Measurements from ENCODE around the gene TCF7L2.

The TCF7L2 gene

GRCh38 chr10:112986544-112987190, 36.6 kb downstream of the TCF7L2 start:
- DNase-seq = no peak
- CTCF ChIA-PET = no interaction called here

GRCh38 chr10:112988839-112989406, 38.9 kb downstream of the TCF7L2 start:
- Mint-ChIP-seq H3K4me3 (no peak overlapping the region), H3K27me3 (peaks cover 97% of the 10 kb centered on the region), H3K9me3 (no peaks in the 10 kb centered on the region), H3K4me1 (no peaks in the 10 kb centered on the region), H3K36me3 (no peaks in the 10 kb centered on the region), H3K27ac (no peak overlapping the region)
- CTCF ChIA-PET = no interaction called here
- no peak for DNase-seq

More at GRCh38 chr10:112986544-112987190, 36.6 kb downstream of the TCF7L2 start:
- no peak overlapping the region for H3K27ac Mint-ChIP-seq
- no peak overlapping the region for H3K4me3 Mint-ChIP-seq
- H3K4me1 Mint-ChIP-seq = peaks cover 3% of the 10 kb centered on the region
- no peaks in the 10 kb centered on the region for H3K36me3 Mint-ChIP-seq
- peaks cover 93% of the 10 kb centered on the region for H3K27me3 Mint-ChIP-seq
- H3K9me3 Mint-ChIP-seq = no peaks in the 10 kb centered on the region

DNA sequence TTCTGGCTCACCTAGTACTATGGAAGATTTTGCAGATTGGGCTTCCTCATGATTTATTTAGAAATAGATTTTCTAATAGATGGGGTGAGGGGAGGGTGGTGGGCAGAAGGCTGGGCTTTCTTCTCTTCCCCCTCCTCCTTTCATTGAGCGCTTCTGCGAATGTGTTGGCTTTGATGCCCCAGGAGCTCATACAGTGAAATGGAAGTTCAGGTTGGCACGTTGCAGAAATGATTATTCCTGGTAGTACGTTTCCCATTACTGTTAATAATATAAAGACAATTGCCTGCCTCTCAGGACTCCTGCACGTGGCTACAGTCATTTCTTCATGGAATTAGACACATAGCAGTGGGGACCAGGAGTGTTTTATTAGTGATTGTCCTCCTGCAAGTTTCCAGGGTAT, 39.8 kb downstream of the TCF7L2 start:
- peaks cover 95% of the 10 kb centered on the region for H3K27me3 Mint-ChIP-seq

GRCh38 chr10:112990271-112990670, 40.2 kb downstream of the TCF7L2 start:
- Mint-ChIP-seq H3K4me3 (no peak overlapping the region), H3K36me3 (no peaks in the 10 kb centered on the region), H3K4me1 (no peaks in the 10 kb centered on the region), H3K27ac (no peak overlapping the region), H3K27me3 (peaks cover 95% of the 10 kb centered on the region), H3K9me3 (no peaks in the 10 kb centered on the region)
- CTCF ChIA-PET = no interaction called here
- DNase-seq = no peak

More for the DNA sequence above, 39.8 kb downstream of the TCF7L2 start:
- Mint-ChIP-seq H3K9me3 (no peaks in the 10 kb centered on the region), H3K36me3 (no peaks in the 10 kb centered on the region), H3K4me1 (no peaks in the 10 kb centered on the region), H3K4me3 (no peak overlapping the region), H3K27ac (no peak overlapping the region)
- CTCF ChIA-PET = no interaction called here
- DNase-seq = no peak

GRCh38 chr10:112991888-112992491, 41.9 kb downstream of the TCF7L2 start:
- DNase-seq = no peak
- H3K27me3 Mint-ChIP-seq = peaks cover 95% of the 10 kb centered on the region
- no peak overlapping the region for H3K4me3 Mint-ChIP-seq
- no peaks in the 10 kb centered on the region for H3K4me1 Mint-ChIP-seq
- no peak overlapping the region for H3K27ac Mint-ChIP-seq
- no peaks in the 10 kb centered on the region for H3K9me3 Mint-ChIP-seq
- H3K36me3 Mint-ChIP-seq = no peaks in the 10 kb centered on the region
- CTCF ChIA-PET = no interaction called here

DNA sequence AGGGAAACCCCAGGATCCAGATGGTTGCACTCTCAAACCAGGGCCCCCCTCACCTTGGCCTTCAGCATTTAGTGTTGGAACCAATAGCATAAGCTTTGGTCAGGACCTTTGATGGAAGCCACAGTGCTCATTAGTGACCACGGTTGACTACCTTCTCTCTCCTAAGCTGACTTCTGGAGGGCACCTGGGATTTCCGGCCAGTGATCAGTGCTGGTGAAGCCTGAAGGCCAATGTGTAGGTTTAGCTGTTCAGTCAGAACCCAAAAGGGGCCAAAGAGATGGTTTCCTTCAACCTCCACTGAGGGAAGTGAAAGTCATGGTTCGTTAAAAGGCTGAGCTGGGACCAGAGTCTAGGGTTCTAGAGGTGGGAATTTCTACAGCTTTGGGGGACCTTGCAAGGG, 46.4 kb downstream of the TCF7L2 start:
- Mint-ChIP-seq H3K27ac (no peak overlapping the region), H3K4me3 (no peak overlapping the region), H3K9me3 (no peaks in the 10 kb centered on the region), H3K36me3 (no peaks in the 10 kb centered on the region), H3K27me3 (peaks cover 93% of the 10 kb centered on the region), H3K4me1 (no peaks in the 10 kb centered on the region)
- CTCF ChIA-PET = no interaction called here
- DNase-seq = no peak

- Mint-ChIP-seq H3K9me3 (no peaks in the 10 kb centered on the region), H3K4me3 (no peak overlapping the region), H3K27me3 (peaks cover 90% of the 10 kb centered on the region), H3K27ac (no peak overlapping the region), H3K4me1 (no peaks in the 10 kb centered on the region), H3K36me3 (no peaks in the 10 kb centered on the region)
- CTCF ChIA-PET = no interaction called here
- no peak for DNase-seq
Observed at GRCh38 chr10:112999102-112999501, 49.1 kb downstream of the TCF7L2 start.

GRCh38 chr10:113000442-113000841, 50.4 kb downstream of the TCF7L2 start:
- no peaks in the 10 kb centered on the region for H3K4me1 Mint-ChIP-seq
- DNase-seq = no peak
- H3K4me3 Mint-ChIP-seq = no peak overlapping the region
- CTCF ChIA-PET = no interaction called here
- H3K36me3 Mint-ChIP-seq = no peaks in the 10 kb centered on the region
- H3K9me3 Mint-ChIP-seq = no peaks in the 10 kb centered on the region
- peaks cover 91% of the 10 kb centered on the region for H3K27me3 Mint-ChIP-seq
- no peak overlapping the region for H3K27ac Mint-ChIP-seq

DNA sequence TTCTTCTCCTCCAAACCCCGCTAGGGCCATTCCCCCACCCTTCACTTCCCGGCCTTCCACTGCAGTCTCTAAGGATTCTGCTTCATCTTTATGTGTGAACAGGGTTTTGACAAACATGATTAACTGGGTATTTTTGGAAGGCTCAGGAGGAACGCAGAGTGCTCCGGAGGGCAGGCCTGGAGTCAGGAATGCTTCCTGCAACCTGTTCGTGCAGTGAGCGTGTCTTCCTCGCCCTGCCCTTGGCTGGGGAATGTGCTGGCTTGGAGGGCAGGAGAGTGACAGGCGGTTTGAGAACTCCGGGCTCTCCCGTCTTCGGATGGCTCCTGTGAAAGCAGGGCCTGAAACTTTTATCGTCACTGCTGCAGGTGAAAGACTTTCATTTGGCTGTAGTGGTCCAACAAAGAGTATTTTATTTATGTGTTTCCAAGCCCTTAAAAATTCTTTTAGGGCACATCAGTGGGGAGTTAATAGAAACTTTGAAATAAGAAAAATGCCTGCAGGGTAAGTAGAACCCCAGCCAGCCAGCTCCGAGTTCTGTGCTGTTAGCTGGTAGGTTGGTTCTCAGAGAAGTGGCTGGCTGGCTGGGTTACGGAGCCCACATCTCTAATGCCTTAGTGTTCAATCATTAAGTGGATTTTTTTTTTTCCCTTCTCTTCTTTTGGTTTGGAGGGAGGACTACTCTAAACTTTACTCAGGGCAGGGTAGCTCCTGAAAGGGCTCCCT, 51.0 kb downstream of the TCF7L2 start:
- Mint-ChIP-seq H3K4me1 (no peaks in the 10 kb centered on the region), H3K9me3 (no peaks in the 10 kb centered on the region), H3K36me3 (no peaks in the 10 kb centered on the region), H3K4me3 (no peak overlapping the region), H3K27ac (no peak overlapping the region), H3K27me3 (peaks cover 91% of the 10 kb centered on the region)
- DNase-seq = no peak
- CTCF ChIA-PET = no interaction called here

DNA sequence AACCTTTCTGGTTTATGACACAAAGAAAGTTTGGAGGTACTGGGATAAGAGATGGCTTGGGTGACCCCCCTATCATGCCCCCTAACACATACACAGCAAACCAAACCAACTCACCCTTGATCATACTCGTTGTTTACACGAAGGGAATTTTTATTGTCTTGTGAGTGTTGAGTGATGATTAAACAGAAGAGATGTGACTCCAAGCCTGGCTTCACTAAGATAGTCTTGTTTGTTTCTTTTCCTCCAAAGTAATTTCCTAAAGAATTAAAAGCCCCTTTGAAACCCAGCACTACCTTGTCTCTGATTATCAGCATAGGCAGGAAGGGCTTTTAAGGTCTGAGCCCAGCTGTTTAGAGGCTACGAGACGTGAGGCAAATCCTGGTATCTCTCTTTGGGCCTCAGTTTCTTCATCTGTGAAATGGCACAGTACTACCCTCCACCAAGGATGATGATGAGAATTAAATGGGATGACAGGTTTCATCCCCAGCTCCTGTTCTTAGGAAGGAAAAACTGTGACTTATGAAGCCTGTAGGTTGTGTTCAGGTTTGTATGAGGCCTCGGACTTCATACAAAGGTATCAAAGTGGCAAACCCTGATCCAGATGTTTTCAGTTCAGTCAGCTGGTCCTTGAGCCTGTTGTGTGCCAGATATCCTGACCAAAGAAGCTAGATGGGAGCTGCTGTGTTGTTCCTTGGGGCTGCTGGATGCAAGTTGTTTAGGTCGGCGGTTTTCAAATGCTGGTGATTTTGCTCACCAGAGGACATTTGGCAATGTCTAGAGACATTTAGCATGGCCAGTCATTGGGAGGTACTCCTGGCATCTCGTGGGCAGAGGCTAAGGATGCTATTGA, 51.8 kb downstream of the TCF7L2 start:
- no peak for DNase-seq
- Mint-ChIP-seq H3K27me3 (peaks cover 91% of the 10 kb centered on the region), H3K27ac (no peak overlapping the region), H3K9me3 (no peaks in the 10 kb centered on the region), H3K4me3 (no peak overlapping the region), H3K36me3 (no peaks in the 10 kb centered on the region), H3K4me1 (peaks cover 6% of the 10 kb centered on the region)
- CTCF ChIA-PET = no interaction called here

- H3K27me3 Mint-ChIP-seq = peaks cover 91% of the 10 kb centered on the region
- H3K4me1 Mint-ChIP-seq = peaks cover 12% of the 10 kb centered on the region
- CTCF ChIA-PET = no interaction called here
- no peaks in the 10 kb centered on the region for H3K9me3 Mint-ChIP-seq
- DNase-seq = no peak
- no peaks in the 10 kb centered on the region for H3K36me3 Mint-ChIP-seq
- H3K4me3 Mint-ChIP-seq = no peak overlapping the region
- no peak overlapping the region for H3K27ac Mint-ChIP-seq
Observed at GRCh38 chr10:113002449-113002777, 52.4 kb downstream of the TCF7L2 start.

DNA sequence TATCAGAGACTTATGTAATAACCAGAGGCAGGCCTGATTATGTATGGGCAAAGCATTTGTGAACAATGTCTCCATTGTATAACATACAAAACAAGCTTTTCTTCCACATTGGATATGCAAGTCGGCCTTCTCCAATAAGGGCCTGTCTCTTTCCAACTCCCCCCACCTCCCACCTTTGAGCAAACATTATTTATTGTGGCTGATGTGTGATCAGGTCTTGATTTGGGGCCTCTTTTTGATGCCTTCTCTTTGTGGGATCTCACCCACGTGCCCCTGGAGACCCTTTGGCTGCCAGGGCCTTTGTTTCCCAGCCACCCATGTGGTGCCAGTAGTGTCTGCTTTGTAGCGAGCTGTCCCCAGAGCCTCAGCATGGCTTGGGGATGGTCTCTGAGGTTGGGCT, 53.0 kb downstream of the TCF7L2 start:
- peaks cover 92% of the 10 kb centered on the region for H3K27me3 Mint-ChIP-seq
- H3K4me1 Mint-ChIP-seq = peaks cover 19% of the 10 kb centered on the region
- no peak for DNase-seq
- H3K9me3 Mint-ChIP-seq = no peaks in the 10 kb centered on the region
- H3K4me3 Mint-ChIP-seq = no peak overlapping the region
- no peaks in the 10 kb centered on the region for H3K36me3 Mint-ChIP-seq
- no peak overlapping the region for H3K27ac Mint-ChIP-seq
- CTCF ChIA-PET = no interaction called here

DNA sequence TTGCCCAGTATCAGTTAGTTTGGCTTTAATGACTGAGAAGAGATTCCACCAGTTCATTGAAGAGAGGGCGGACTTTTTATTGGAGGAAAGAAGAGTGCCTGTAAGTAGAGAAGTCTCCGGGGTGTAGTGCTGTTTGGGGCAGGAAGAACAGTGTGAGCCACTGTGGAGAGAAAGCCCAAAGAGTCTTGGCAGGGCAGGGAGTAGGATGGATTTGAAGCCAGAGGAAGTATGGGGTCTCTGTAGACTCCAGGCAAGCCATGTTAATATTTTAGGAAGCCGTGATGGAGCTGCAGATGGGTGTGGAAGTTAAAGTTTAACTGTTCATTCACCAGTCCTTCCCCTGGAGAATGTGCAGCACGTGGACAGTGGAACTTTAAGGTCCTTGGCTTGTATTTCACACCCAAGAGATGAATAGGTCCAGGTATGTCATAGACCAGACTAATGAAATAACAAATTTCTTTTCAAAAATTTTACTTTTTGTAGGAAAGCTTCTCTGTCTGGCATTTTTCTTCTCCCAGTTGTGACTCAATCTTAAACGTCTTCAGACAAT, 54.1 kb downstream of the TCF7L2 start:
- Mint-ChIP-seq H3K4me3 (no peak overlapping the region), H3K9me3 (no peaks in the 10 kb centered on the region), H3K27ac (no peak overlapping the region), H3K36me3 (no peaks in the 10 kb centered on the region), H3K27me3 (peaks cover 93% of the 10 kb centered on the region), H3K4me1 (peaks cover 22% of the 10 kb centered on the region)
- CTCF ChIA-PET = no interaction called here
- DNase-seq = no peak

DNA sequence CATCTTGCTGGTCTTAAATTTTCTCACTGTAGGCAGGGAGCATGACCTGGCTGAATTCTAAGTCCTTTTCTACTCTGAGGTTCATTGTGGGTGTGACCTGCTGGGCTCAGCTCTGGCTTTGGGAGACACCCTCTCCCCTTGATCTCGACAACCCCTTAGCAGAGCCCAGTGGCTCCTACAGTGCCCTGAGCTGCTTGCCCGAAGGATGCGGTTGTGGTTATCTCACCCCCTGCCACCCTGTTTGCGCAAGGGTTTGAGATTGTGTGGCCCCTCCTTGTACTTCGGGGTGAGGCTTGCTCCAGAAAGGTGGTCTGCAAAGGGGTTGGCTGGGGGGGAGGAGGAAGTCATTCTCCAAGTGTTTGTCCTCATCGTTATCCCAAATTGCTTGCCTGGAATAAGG, 55.3 kb downstream of the TCF7L2 start:
- Mint-ChIP-seq H3K9me3 (no peaks in the 10 kb centered on the region), H3K36me3 (no peaks in the 10 kb centered on the region), H3K4me1 (peaks cover 22% of the 10 kb centered on the region), H3K27me3 (peaks cover 93% of the 10 kb centered on the region), H3K4me3 (no peak overlapping the region), H3K27ac (no peak overlapping the region)
- DNase-seq = no peak
- CTCF ChIA-PET = no interaction called here
